ENCODE measurements around the gene MS4A6A. TPM values are rescaled to one million over a fixed set of nuclear protein-coding genes. Genes with fewer than 3 reads are reported as not detected.

Gene MS4A6A
- total RNA-seq, 120 experiments from 2014 or later, result 2.3 to 110 (median 19.6) TPM

Small RNA genes within 50 kb of the gene (microRNA-seq; reads per million reads assigned to microRNA genes)
- gene MIR6503, result 0 to 0.70 (median 0) reads per million in 43 experiments

Other genes starting within 250 kb of the MS4A6A start
- 1 to 10 TPM in 16 of 120 experiments, under 1 TPM in 20, not detected in 84; 0.56 to 1.6 (median 0.99) TPM for gene OOSP1, start 244.7 kb downstream of the MS4A6A start, total RNA-seq
- gene OOSP4A, start 219.1 kb downstream of the MS4A6A start, total RNA-seq, result 1 to 10 TPM in 4 of 120 experiments, under 1 TPM in 2, not detected in 114; 0.88 to 1.6 (median 1.1) TPM
- gene OOSP4B, start 165.9 kb downstream of the MS4A6A start, total RNA-seq, result under 1 TPM in 1 of 120 experiments, not detected in 119; 0.76 TPM
- gene OOSP2, start 142.7 kb downstream of the MS4A6A start, total RNA-seq, result under 1 TPM in 1 of 120 experiments, not detected in 119; 0.36 TPM
- gene MS4A3, start 126.4 kb downstream of the MS4A6A start, total RNA-seq, result 1 to 10 TPM in 3 of 120 experiments, under 1 TPM in 2, not detected in 115; 0.41 to 1.1 (median 1.0) TPM
- not detected for gene MS4A2, start 94.4 kb downstream of the MS4A6A start, total RNA-seq
- gene MS4A4E, start 60.1 kb upstream of the MS4A6A start, total RNA-seq, result 1 to 10 TPM in 55 of 120 experiments, under 1 TPM in 46, not detected in 19; 0.36 to 3.7 (median 1.1) TPM
- gene MS4A4A, start 97.6 kb upstream of the MS4A6A start, total RNA-seq, result 10 to 100 TPM in 14 of 120 experiments, 1 to 10 TPM in 102, under 1 TPM in 4; 0.45 to 30.2 (median 3.8) TPM
- not detected for gene MS4A6E, start 144.2 kb upstream of the MS4A6A start, total RNA-seq
- 10 to 100 TPM in 75 of 120 experiments, 1 to 10 TPM in 45; 1.9 to 50.4 (median 11.1) TPM for gene MS4A7, start 195.4 kb upstream of the MS4A6A start, total RNA-seq
- 1 to 10 TPM in 92 of 120 experiments, under 1 TPM in 27, not detected in 1; 0.28 to 7.3 (median 1.4) TPM for gene MS4A14, start 213.4 kb upstream of the MS4A6A start, total RNA-seq
- not detected for gene MS4A5, start 246.5 kb upstream of the MS4A6A start, total RNA-seq